SK-N-MC (cell line): ENCODE data around the gene ITGB3.

Source experiments
- EZH2 ChIP-seq: fragments of 200-600 bp; sonication (generic); IDR thresholded peaks from one replicate; pipeline ENCODE4 v1.6.1; 2017; ENCODE audit warnings: antibody characterized with exemption
- FOXP2 ChIP-seq: optimal IDR thresholded peaks from 2 replicates; pipeline ENCODE3; 2011; ENCODE audit warnings: mild to moderate bottlenecking, moderate library complexity; ENCODE audit not compliant: insufficient read depth; ENCODE audit errors: extremely low read length, control extremely low read depth
- POLR2AphosphoS5 ChIP-seq: IDR thresholded peaks from 2 replicates; pipeline ENCODE4 v1.6.1; 2012; ENCODE audit warnings: mild to moderate bottlenecking, low read depth, low read length, borderline replicate concordance

GRCh38 chr17:47223460-47223859 lies 30.2 kb upstream of the ITGB3 start:
- TF ChIP-seq POLR2AphosphoS5 (no peak), EZH2 (no peak), FOXP2 (no peak)
